WTC11 (cell line): ENCODE data around the gene SGMS1.

ENCODE experiments used
- ELF4 ChIP-seq: sonication (generic); formaldehyde crosslinking; IDR thresholded peaks from 2 replicates; pipeline ENCODE4 v1.8.1; 2022; ENCODE audit warnings: low read depth, mild to moderate bottlenecking, moderate library complexity, missing genetic modification reagents
- JAZF1 ChIP-seq: fragments of 250-450 bp; sonication (Bioruptor Pico); IDR thresholded peaks from 2 replicates; pipeline ENCODE4 v1.9.0; 2021; ENCODE audit warnings: moderate library complexity, mild to moderate bottlenecking, inconsistent platforms
- MYBL2 ChIP-seq: sonication (generic); formaldehyde crosslinking; IDR thresholded peaks from 2 replicates; pipeline ENCODE4 v1.8.1; 2023; ENCODE audit warnings: mild to moderate bottlenecking, moderate library complexity, missing genetic modification reagents
- TF ChIP-seq, protein P1 (sequence below): sonication (generic); formaldehyde crosslinking; IDR thresholded peaks from 2 replicates; pipeline ENCODE4 v1.8.1; 2023; ENCODE audit warnings: mild to moderate bottlenecking, missing genetic modification reagents, moderate library complexity
- TF ChIP-seq, protein P2 (sequence below): sonication (generic); formaldehyde crosslinking; IDR thresholded peaks from 2 replicates; pipeline ENCODE4 v1.8.1; 2023; ENCODE audit warnings: mild to moderate bottlenecking, missing genetic modification reagents
- TF ChIP-seq, protein P3 (sequence below): fragments of 200-600 bp; IDR thresholded peaks from 2 replicates; pipeline ENCODE4 v1.8.0; 2022; ENCODE audit warnings: antibody characterized with exemption
- TF ChIP-seq, protein P4 (sequence below): sonication (generic); formaldehyde crosslinking; IDR thresholded peaks from 2 replicates; pipeline ENCODE4 v1.8.1; 2022; ENCODE audit warnings: low read depth, missing genetic modification reagents, borderline replicate concordance
- TF ChIP-seq, protein P5 (sequence below): sonication (generic); formaldehyde crosslinking; IDR thresholded peaks from 2 replicates; pipeline ENCODE4 v1.8.0; 2022; ENCODE audit warnings: mild to moderate bottlenecking, missing genetic modification reagents

DNA sequence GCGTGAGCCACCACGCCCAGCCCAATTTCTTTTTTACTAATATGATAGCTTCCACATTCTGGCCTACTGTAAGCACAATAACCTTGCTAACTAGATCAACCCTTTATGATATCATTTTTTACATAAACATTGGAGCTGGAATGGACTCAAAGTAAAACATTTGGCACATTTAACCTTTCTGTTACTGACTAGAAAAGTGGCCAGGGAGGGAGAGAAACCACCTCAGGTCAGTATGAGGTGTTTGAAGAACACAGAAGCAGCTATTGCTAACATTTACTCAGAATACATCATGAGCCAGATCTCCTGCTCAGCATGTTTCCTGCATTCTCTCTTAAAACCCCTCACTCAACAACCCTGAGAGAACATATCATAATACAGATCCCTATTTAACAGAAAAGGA lies 27.3 kb downstream of the SGMS1 start:
- TF ChIP-seq ELF4 (no peak), MYBL2 (CRISPR knock-in tag) (no peak), JAZF1 (CRISPR knock-in tag) (no peak)
- TF ChIP-seq, protein P1, sequence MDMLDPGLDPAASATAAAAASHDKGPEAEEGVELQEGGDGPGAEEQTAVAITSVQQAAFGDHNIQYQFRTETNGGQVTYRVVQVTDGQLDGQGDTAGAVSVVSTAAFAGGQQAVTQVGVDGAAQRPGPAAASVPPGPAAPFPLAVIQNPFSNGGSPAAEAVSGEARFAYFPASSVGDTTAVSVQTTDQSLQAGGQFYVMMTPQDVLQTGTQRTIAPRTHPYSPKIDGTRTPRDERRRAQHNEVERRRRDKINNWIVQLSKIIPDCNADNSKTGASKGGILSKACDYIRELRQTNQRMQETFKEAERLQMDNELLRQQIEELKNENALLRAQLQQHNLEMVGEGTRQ, result no peak
- TF ChIP-seq, protein P2, sequence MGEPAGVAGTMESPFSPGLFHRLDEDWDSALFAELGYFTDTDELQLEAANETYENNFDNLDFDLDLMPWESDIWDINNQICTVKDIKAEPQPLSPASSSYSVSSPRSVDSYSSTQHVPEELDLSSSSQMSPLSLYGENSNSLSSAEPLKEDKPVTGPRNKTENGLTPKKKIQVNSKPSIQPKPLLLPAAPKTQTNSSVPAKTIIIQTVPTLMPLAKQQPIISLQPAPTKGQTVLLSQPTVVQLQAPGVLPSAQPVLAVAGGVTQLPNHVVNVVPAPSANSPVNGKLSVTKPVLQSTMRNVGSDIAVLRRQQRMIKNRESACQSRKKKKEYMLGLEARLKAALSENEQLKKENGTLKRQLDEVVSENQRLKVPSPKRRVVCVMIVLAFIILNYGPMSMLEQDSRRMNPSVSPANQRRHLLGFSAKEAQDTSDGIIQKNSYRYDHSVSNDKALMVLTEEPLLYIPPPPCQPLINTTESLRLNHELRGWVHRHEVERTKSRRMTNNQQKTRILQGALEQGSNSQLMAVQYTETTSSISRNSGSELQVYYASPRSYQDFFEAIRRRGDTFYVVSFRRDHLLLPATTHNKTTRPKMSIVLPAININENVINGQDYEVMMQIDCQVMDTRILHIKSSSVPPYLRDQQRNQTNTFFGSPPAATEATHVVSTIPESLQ (CRISPR knock-in tag), result no peak
- TF ChIP-seq, protein P3, sequence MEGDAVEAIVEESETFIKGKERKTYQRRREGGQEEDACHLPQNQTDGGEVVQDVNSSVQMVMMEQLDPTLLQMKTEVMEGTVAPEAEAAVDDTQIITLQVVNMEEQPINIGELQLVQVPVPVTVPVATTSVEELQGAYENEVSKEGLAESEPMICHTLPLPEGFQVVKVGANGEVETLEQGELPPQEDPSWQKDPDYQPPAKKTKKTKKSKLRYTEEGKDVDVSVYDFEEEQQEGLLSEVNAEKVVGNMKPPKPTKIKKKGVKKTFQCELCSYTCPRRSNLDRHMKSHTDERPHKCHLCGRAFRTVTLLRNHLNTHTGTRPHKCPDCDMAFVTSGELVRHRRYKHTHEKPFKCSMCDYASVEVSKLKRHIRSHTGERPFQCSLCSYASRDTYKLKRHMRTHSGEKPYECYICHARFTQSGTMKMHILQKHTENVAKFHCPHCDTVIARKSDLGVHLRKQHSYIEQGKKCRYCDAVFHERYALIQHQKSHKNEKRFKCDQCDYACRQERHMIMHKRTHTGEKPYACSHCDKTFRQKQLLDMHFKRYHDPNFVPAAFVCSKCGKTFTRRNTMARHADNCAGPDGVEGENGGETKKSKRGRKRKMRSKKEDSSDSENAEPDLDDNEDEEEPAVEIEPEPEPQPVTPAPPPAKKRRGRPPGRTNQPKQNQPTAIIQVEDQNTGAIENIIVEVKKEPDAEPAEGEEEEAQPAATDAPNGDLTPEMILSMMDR, result no peak
- TF ChIP-seq, protein P4, sequence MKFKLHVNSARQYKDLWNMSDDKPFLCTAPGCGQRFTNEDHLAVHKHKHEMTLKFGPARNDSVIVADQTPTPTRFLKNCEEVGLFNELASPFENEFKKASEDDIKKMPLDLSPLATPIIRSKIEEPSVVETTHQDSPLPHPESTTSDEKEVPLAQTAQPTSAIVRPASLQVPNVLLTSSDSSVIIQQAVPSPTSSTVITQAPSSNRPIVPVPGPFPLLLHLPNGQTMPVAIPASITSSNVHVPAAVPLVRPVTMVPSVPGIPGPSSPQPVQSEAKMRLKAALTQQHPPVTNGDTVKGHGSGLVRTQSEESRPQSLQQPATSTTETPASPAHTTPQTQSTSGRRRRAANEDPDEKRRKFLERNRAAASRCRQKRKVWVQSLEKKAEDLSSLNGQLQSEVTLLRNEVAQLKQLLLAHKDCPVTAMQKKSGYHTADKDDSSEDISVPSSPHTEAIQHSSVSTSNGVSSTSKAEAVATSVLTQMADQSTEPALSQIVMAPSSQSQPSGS (CRISPR knock-in tag), result no peak
- TF ChIP-seq, protein P5, sequence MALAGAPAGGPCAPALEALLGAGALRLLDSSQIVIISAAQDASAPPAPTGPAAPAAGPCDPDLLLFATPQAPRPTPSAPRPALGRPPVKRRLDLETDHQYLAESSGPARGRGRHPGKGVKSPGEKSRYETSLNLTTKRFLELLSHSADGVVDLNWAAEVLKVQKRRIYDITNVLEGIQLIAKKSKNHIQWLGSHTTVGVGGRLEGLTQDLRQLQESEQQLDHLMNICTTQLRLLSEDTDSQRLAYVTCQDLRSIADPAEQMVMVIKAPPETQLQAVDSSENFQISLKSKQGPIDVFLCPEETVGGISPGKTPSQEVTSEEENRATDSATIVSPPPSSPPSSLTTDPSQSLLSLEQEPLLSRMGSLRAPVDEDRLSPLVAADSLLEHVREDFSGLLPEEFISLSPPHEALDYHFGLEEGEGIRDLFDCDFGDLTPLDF (CRISPR knock-in tag), result no peak
